ENCODE data around the gene POLR1G.

- TF ChIP-seq, protein P1, sequence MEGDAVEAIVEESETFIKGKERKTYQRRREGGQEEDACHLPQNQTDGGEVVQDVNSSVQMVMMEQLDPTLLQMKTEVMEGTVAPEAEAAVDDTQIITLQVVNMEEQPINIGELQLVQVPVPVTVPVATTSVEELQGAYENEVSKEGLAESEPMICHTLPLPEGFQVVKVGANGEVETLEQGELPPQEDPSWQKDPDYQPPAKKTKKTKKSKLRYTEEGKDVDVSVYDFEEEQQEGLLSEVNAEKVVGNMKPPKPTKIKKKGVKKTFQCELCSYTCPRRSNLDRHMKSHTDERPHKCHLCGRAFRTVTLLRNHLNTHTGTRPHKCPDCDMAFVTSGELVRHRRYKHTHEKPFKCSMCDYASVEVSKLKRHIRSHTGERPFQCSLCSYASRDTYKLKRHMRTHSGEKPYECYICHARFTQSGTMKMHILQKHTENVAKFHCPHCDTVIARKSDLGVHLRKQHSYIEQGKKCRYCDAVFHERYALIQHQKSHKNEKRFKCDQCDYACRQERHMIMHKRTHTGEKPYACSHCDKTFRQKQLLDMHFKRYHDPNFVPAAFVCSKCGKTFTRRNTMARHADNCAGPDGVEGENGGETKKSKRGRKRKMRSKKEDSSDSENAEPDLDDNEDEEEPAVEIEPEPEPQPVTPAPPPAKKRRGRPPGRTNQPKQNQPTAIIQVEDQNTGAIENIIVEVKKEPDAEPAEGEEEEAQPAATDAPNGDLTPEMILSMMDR (IDR thresholded peaks at IDR 0.05 in 4 of 5, conservative IDR thresholded peaks at IDR 0.05 in 1 of 5): no peak
- TF ChIP-seq POLR2A (IDR thresholded peaks at IDR 0.05): no peak
Measured at GRCh38 chr19:45403272-45403671, 3.2 kb upstream of the POLR1G start.
